GM19397 (cell line): ENCODE measurements around the gene TTR.

Experiments used
- ATAC-seq: cut with Tn5 transposase; IDR thresholded peaks from one replicate; pipeline ENCODE4 v1.9.1; 2021; ENCODE audit warnings: mild to moderate bottlenecking, moderate library complexity; ENCODE audit not compliant: unreplicated experiment

The TTR gene

DNA sequence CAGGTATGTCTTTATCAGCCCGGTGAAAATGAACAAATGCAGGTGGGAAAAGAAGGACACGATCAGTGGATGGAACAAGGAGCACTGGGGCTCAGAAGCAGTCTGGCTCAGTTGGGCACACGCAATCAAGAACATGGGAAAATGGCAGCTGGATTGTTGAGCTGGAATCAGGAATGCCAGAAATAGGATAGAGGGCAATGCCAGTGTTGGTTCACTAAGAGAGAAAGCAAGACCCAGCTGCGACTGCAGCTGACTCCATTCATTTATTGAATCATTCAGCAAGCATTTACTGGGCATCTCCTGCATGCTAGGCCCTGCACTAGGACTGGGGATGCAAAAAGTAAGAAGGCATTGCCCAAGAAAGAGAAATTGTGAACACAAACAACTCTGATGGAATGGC lies 13.6 kb upstream of the TTR start:
- no peak for ATAC-seq

DNA sequence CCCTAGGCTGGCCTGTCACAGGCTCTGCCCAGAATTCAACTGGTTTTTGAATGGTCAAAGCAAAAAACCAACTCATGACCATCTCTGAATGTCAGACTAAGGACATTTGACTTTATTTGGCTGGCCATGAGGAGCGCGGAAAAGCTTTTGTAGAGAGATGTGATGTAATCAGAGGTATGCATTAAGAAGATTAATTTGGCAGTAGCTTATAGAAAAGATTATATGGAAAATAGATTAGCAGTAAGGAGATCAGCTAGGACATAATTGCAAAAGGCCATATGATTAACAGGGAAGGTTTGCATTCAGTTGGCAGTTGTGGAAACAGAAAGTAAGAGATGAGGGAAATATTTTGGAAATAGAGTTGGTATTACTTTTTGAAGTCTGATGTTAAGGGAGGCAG lies 12.3 kb upstream of the TTR start:
- ATAC-seq, result no peak

DNA sequence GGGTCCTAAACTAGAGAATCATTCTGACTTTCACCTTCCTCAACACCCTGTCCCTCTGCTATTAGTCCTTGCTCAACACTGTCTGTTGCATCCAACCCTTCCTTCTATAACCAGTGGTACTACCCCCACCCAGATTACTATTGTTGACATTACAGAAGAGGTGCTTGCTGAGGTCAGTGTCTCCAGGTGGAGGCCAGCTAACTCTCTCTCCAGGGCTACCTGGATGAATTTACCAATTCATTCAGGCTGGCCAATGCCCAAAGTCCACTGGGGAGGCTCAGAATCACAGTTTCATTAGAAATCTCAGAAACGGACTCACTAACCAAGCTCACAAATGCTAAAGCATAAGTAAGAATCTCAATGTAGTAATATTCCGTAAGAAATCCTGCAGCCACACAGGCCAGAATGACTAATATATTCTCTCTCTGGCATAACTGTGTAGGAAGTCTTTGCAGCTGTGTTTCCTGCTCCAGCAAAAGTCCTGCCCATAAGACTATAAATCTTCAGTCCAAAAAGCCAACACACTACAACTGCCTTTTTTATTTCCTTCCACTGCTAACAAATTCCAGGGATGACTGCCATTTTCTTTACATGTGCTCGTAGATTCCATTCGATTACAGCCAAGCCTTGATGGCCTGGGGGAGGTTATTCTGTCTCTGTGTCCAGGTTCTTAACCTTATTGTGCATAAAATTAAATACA lies 10.0 kb upstream of the TTR start:
- no peak for ATAC-seq

DNA sequence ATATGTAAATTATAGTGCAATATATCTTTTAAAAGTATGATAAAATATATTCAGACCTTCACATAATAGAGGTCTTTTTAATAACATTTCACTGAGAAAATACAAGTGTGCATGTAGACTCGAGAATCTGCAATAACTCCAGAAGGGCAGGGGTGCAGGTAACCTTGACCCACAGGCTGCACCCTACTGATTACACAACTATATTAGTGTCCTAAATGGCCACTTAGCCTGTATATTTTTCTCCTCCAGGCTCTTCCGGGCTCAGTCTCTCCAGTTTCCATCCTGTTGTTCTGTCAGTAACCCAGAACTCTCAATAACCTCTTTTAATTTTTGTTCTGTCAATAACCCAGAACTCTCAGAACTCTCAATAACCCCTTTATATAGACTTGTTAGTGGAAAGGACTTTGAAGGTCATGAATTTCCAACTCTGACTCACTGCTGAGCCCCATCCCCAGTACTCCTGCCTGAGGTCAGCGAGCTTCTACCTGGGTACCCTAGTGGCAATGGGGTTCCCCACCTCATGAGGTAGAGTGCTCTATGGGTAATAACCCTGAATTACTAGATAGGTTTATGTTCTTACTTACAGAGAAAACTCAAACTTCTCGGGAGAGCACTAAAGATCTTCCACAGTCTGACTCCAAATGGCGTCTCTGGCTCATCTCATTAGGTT lies 8.4 kb upstream of the TTR start:
- no peak for ATAC-seq

DNA sequence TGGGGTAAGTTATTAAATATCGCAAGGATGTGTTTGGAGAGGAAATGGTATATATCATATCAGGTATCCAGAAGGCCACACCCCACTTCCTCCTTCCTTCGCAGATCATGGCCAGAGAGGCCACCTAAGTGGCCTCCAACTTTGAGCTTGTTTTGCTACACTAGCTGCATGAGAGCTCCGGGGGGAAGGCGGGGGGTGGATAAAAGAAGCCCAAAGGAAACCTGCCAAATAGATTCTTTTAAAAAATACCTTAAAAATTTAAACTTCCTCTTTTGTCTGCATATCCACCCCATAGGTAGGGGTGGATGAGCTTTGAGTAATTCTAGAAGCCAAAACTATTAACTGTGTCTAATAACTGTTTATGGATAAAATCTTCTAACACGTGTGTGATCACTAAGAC lies 5.7 kb upstream of the TTR start:
- ATAC-seq, result no peak

DNA sequence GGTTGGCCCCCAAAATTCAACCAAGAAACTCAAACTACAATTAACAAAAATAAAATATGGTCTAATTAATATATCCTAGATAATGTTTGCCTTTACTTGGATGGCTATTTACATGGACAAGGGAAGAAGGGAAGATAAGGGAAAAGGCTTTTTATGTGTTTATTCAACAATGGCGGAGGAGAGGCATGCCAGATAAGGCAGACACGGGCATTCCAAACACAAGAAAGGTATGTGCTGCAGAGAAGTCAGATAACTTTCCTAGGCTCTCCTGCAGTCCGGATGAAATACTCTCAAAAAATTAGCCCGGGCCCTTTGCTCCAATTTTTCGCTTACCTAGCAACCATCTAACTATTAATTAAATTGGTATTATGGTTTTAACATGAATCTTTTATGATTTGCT lies 5.1 kb upstream of the TTR start:
- no peak for ATAC-seq

DNA sequence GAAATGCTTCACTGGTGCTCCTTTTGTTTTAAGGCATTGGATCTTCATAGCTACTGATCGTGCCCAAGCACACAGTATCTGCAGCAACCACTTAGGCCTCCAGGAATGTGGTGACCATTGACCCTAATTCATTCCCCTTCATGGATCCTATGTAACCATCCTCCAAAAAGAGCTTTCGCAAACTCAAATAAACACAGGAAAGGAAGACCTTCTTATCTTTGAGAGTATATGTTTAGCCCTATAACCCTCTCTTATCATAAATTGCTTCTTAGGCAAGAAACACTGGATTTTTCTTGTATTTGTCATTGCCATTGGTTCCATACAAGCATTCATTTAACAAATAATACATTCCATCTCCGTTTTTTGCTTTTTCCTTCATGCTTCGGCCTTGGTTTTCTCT lies 4.1 kb upstream of the TTR start:
- ATAC-seq, result no peak

DNA sequence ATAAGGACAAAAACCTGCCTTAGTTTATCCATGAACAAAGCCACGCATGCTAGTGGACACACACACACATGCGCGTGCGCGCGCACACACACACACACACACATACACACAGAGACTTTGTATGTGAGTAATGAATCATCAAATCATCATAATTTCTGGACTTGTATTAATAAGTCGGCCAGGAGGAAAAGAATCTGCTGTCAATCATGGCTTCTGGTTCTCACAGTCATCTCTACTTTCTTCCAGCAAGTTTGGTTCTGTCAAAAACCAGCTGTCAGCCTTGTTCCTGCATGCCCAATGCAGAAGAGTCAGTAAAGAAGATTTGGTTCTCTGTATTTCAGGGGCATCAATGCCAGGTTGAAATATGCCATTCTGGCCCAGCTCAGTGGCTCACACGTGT lies 1.1 kb upstream of the TTR start:
- no peak for ATAC-seq

DNA sequence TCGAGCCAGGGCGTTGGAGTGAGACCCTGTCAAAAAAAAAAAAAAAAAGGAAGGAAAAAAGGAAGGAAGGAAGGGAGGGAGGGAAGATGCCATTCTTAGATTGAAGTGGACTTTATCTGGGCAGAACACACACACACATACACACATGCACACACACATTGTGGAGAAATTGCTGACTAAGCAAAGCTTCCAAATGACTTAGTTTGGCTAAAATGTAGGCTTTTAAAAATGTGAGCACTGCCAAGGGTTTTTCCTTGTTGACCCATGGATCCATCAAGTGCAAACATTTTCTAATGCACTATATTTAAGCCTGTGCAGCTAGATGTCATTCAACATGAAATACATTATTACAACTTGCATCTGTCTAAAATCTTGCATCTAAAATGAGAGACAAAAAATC lies 564 bp upstream of the TTR start:
- no peak for ATAC-seq

DNA sequence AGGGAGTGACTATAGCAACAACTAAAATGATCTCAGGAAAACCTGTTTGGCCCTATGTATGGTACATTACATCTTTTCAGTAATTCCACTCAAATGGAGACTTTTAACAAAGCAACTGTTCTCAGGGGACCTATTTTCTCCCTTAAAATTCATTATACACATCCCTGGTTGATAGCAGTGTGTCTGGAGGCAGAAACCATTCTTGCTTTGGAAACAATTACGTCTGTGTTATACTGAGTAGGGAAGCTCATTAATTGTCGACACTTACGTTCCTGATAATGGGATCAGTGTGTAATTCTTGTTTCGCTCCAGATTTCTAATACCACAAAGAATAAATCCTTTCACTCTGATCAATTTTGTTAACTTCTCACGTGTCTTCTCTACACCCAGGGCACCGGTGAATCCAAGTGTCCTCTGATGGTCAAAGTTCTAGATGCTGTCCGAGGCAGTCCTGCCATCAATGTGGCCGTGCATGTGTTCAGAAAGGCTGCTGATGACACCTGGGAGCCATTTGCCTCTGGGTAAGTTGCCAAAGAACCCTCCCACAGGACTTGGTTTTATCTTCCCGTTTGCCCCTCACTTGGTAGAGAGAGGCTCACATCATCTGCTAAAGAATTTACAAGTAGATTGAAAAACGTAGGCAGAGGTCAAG lies 955 bp downstream of the TTR start:
- no peak for ATAC-seq

DNA sequence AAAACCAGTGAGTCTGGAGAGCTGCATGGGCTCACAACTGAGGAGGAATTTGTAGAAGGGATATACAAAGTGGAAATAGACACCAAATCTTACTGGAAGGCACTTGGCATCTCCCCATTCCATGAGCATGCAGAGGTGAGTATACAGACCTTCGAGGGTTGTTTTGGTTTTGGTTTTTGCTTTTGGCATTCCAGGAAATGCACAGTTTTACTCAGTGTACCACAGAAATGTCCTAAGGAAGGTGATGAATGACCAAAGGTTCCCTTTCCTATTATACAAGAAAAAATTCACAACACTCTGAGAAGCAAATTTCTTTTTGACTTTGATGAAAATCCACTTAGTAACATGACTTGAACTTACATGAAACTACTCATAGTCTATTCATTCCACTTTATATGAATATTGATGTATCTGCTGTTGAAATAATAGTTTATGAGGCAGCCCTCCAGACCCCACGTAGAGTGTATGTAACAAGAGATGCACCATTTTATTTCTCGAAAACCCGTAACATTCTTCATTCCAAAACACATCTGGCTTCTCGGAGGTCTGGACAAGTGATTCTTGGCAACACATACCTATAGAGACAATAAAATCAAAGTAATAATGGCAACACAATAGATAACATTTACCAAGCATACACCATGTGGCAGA lies 3.6 kb downstream of the TTR start:
- ATAC-seq, result no peak

DNA sequence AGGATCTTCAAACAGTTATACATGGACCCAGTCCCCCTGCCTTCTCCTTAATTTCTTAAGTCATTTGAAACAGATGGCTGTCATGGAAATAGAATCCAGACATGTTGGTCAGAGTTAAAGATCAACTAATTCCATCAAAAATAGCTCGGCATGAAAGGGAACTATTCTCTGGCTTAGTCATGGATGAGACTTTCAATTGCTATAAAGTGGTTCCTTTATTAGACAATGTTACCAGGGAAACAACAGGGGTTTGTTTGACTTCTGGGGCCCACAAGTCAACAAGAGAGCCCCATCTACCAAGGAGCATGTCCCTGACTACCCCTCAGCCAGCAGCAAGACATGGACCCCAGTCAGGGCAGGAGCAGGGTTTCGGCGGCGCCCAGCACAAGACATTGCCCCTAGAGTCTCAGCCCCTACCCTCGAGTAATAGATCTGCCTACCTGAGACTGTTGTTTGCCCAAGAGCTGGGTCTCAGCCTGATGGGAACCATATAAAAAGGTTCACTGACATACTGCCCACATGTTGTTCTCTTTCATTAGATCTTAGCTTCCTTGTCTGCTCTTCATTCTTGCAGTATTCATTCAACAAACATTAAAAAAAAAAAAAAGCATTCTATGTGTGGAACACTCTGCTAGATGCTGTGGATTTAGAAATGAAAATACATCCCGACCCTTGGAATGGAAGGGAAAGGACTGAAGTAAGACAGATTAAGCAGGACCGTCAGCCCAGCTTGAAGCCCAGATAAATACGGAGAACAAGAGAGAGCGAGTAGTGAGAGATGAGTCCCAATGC lies 4.6 kb downstream of the TTR start:
- ATAC-seq, result no peak

DNA sequence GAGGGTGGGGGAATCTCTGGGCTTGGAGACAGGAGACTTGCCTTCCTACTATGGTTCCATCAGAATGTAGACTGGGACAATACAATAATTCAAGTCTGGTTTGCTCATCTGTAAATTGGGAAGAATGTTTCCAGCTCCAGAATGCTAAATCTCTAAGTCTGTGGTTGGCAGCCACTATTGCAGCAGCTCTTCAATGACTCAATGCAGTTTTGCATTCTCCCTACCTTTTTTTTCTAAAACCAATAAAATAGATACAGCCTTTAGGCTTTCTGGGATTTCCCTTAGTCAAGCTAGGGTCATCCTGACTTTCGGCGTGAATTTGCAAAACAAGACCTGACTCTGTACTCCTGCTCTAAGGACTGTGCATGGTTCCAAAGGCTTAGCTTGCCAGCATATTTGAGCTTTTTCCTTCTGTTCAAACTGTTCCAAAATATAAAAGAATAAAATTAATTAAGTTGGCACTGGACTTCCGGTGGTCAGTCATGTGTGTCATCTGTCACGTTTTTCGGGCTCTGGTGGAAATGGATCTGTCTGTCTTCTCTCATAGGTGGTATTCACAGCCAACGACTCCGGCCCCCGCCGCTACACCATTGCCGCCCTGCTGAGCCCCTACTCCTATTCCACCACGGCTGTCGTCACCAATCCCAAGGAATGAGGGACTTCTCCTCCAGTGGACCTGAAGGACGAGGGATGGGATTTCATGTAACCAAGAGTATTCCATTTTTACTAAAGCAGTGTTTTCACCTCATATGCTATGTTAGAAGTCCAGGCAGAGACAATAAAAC lies 6.5 kb downstream of the TTR start:
- no peak for ATAC-seq

DNA sequence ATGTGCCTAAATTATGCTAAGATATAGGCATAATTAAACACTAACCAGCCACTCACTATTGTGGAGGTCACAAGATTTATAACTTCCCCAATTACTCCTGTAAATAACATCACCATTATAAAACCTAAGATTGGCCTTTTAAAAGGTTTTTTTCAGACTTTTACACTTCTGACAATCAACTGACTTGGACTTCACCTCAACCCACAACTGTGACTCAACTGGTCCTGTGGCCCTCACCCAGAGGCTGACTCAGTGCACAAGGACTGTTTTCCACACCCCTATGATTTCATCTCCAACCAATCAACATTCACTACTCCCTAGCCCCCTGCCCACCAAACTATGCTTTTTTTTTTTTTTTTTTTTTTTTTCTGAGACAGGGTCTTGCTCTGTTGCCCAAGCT lies 11.6 kb downstream of the TTR start:
- no peak for ATAC-seq

DNA sequence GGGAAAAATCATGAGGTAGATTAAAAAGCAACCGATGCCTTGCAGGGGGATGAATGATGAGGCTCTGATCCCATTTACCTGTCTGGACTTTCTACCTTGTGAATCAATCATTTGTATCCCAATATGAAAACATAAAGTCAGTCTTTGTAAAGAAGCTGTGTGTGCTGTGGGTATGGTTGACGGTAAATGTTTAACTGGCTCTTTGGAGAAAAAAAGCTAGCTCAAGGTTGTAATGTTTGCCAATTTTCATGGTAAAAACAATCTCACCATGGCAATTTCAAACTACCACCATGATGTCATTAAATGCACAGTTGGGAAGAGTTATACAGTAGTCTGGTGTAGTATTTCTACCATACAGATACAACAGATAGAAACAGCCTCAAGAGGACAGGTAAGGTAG lies 14.6 kb downstream of the TTR start:
- ATAC-seq, result no peak

DNA sequence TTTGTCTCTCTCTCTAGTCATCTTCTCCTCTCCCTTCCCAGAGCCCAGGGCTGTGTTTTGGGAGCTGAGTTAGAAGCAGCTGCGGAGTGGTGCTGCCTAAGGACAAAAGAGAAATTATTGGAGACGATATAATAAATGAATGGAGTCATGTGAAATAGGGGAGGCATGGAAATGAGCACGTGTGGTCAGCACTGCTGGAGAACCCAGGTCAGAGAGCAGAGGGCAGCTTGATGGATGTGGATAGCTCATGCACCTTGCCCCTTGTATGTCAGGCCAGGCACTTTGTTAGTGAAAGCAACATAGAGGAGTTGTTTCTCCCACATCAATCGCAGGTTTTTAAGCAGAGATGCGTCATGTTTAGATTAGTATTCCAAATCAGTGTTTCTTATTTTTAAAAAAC lies 15.7 kb downstream of the TTR start:
- ATAC-seq, result no peak

DNA sequence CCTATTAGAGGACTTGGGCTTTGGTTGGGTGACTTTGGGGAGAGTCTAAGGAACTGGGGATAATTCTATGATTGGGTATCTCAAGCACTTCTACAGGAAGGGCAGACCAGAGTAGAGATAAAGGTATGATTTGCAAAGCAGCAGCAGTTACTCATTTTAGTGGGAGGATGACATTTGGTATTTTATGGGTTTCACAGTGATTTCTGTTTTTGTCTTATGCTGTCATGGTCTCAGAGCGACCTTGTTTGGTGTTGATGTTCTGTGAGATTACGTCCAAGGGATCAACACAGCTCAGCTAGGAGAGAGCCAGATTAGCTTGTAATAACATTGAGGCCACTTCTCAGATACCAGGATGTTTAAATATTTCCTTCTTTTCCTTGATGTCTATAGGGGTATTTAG lies 18.2 kb downstream of the TTR start:
- ATAC-seq, result no peak

DNA sequence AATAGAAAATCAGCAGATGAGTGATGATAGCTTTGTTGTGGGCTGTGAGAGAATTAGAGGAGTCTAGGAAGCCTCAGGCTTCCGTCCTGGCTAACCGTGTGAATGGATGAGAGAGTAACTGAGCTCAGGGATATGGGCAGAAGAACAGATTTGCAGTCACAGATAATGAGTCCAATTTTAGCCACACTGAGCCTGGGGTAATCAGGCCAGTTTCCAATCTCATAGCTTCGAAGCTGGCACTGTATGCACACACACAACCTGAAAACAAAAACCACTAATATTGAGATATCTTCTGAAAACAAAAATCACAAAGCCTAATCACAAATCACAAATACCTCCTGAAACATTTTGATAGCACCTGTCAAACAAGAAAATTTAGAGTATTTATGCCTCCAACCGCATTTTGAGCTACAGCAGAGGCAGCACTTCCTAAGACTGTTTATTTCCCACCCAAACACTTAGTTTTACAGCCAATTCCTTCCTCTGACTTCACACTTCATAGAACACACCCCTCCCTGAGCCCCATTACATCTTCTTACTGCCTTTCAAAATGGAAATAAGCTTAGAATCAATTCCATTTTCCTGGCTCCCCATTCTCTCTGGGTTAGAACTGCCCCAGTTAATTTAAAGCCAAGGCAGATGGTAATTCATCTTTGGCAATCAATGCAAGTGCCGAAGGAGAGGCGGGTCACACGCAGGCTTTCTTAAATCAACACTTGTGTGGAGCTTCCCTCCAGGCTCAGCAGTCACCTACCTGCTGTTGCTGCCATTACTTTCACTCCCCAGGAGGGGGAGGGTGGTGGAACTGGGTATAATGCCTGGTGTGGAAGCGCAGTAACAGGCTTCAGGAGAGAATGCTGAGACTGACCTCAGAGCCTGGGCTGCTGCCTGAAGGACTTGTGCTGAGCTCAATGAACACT lies 18.9 kb downstream of the TTR start:
- no peak for ATAC-seq

DNA sequence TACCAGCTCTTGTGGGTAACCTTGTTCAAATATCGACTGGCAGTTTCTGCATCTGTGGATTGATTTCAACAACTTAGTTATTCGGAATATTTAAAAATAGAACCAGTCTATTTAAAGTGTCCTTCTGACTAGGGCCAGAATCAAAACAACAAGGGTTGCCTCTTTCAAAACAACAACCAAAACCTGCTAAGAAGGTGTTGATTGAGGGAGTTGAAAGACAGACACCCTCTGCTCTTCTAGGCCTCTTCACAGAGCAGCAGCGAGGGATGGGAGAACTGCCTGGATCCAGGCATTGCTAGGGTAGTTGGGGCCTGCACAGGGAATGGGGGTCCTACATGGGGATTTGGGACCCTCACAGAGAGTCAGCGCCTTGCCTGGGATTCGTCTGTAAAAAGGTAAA lies 19.8 kb downstream of the TTR start:
- ATAC-seq, result no peak
